H9 (cell line): ENCODE measurements around the gene IL15. TPM values are rescaled to one million over a fixed set of nuclear protein-coding genes. Genes with fewer than 3 reads are reported as not detected.
"Not testable (repeated sequence)": the region's sequence is repeated elsewhere in the genome, so short reads cannot be mapped to it uniquely, and the experiment has no call there.

Source experiments
- DNase-seq: peaks from one replicate; pipeline ENCODE4 v3.0.0-alpha.2; 2017
- H2AFZ ChIP-seq: one replicate; pipeline ENCODE4 v1.6.1; 2013; ENCODE audit warnings: mild to moderate bottlenecking, low read length, control low read depth, moderate library complexity
- H2AK5ac ChIP-seq: 2 replicates; pipeline ENCODE4 v1.6.1; 2013; ENCODE audit warnings: low read length, control low read depth, mixed read lengths; ENCODE audit not compliant: insufficient read length
- H2BK120ac ChIP-seq: one replicate; pipeline ENCODE4 v1.6.1; 2013; ENCODE audit warnings: low read depth, mild to moderate bottlenecking, low read length, control low read depth, inconsistent platforms; ENCODE audit not compliant: poor library complexity, severe bottlenecking
- H2BK12ac ChIP-seq: 2 replicates; pipeline ENCODE4 v1.6.1; 2013; ENCODE audit warnings: low read length, control low read depth, mixed read lengths, low read depth; ENCODE audit not compliant: insufficient read length
- H2BK15ac ChIP-seq: 2 replicates; pipeline ENCODE4 v1.6.1; 2013; ENCODE audit warnings: low read depth, low read length, control low read depth
- H2BK20ac ChIP-seq: one replicate; pipeline ENCODE4 v1.6.1; 2013; ENCODE audit warnings: low read depth, mild to moderate bottlenecking, low read length, control low read depth, inconsistent platforms; ENCODE audit not compliant: poor library complexity, severe bottlenecking
- H2BK5ac ChIP-seq: 2 replicates; pipeline ENCODE4 v1.6.1; 2013; ENCODE audit warnings: low read length, control low read depth, mixed read lengths; ENCODE audit not compliant: insufficient read length
- H3K14ac ChIP-seq: 2 replicates; pipeline ENCODE4 v1.6.1; 2013; ENCODE audit warnings: low read length, control low read depth; ENCODE audit not compliant: insufficient read depth
- H3K18ac ChIP-seq: 2 replicates; pipeline ENCODE4 v1.6.1; 2013; ENCODE audit warnings: low read depth, mild to moderate bottlenecking, mixed read lengths, low read length, control low read depth; ENCODE audit not compliant: insufficient read length
- H3K23ac ChIP-seq: 2 replicates; pipeline ENCODE4 v1.6.1; 2013; ENCODE audit warnings: low read length, control low read depth, mixed read lengths, low read depth; ENCODE audit not compliant: insufficient read length
- H3K23me2 ChIP-seq: 2 replicates; pipeline ENCODE4 v1.6.1; 2013; ENCODE audit warnings: low read depth, mild to moderate bottlenecking, mixed read lengths, low read length, control low read depth; ENCODE audit not compliant: insufficient read length, poor library complexity, severe bottlenecking
- H3K27ac ChIP-seq: 2 replicates; pipeline ENCODE4 v1.5.1; 2013; ENCODE audit warnings: low read length, control low read depth, mixed read lengths, low read depth; ENCODE audit not compliant: insufficient read length
- H3K27me3 ChIP-seq: 2 replicates; pipeline ENCODE4 v1.6.1; 2013; ENCODE audit warnings: low read length, control low read depth, inconsistent platforms; ENCODE audit not compliant: insufficient read depth
- H3K4ac ChIP-seq: 2 replicates; pipeline ENCODE4 v1.6.1; 2013; ENCODE audit warnings: low read depth, mild to moderate bottlenecking, control low read depth, inconsistent platforms, low read length, moderate library complexity
- H3K4me1 ChIP-seq: 2 replicates; pipeline ENCODE4 v1.6.1; 2013; ENCODE audit warnings: low read length, control low read depth, inconsistent platforms; ENCODE audit not compliant: insufficient read depth
- H3K4me2 ChIP-seq: 2 replicates; pipeline ENCODE4 v1.6.1; 2013; ENCODE audit warnings: low read length, control low read depth, mixed read lengths; ENCODE audit not compliant: insufficient read length, insufficient read depth
- H3K56ac ChIP-seq: 2 replicates; pipeline ENCODE4 v1.6.1; 2013; ENCODE audit warnings: low read depth, mild to moderate bottlenecking, mixed read lengths, low read length, control low read depth; ENCODE audit not compliant: insufficient read length
- H3K79me1 ChIP-seq: 2 replicates; pipeline ENCODE4 v1.6.1; 2013; ENCODE audit warnings: low read depth, mild to moderate bottlenecking, moderate library complexity, low read length, control low read depth, inconsistent platforms; ENCODE audit not compliant: insufficient read depth, poor library complexity, severe bottlenecking
- H3K79me2 ChIP-seq: 2 replicates; pipeline ENCODE4 v1.6.1; 2013; ENCODE audit warnings: low read length, control low read depth, inconsistent platforms; ENCODE audit not compliant: insufficient read depth
- H3K9ac ChIP-seq: 2 replicates; pipeline ENCODE4 v1.6.1; 2013; ENCODE audit warnings: low read length, control low read depth, mixed read lengths; ENCODE audit not compliant: insufficient read length; ENCODE audit errors: extremely low read depth
- H3K9me3 ChIP-seq: one replicate; pipeline ENCODE4 v1.6.1; 2013; ENCODE audit warnings: low read depth, low read length, inconsistent platforms; ENCODE audit not compliant: control insufficient read depth
- H3T11ph ChIP-seq: one replicate; pipeline ENCODE4 v1.6.1; 2013; ENCODE audit warnings: mild to moderate bottlenecking, low read length, control low read depth, inconsistent platforms
- H4K20me1 ChIP-seq: one replicate; pipeline ENCODE4 v1.6.1; 2013; ENCODE audit not compliant: control insufficient read depth, insufficient read length, insufficient read depth
- H4K5ac ChIP-seq: 2 replicates; pipeline ENCODE4 v1.6.1; 2013; ENCODE audit warnings: low read depth, mild to moderate bottlenecking, mixed read lengths, low read length, control low read depth; ENCODE audit not compliant: insufficient read length
- H4K8ac ChIP-seq: replicated peaks from 2 replicates; pipeline ENCODE4 v1.6.1; 2013; ENCODE audit warnings: low read length, control low read depth, mixed read lengths, low read depth; ENCODE audit not compliant: insufficient read length
- H4K91ac ChIP-seq: 2 replicates; pipeline ENCODE4 v1.6.1; 2013; ENCODE audit warnings: low read depth, mild to moderate bottlenecking, moderate library complexity, mixed read lengths, low read length, control low read depth; ENCODE audit not compliant: insufficient read length
- H3K27ac Mint-ChIP-seq, 3 experiments: 2 replicates in 2 of 3; 3 replicates in 1 of 3; pipeline ENCODE4 v1.8.0; 2020 to 2021; ENCODE audit warnings: mixed read lengths in 3 of 3, mild to moderate bottlenecking in 1 of 3, moderate library complexity in 1 of 3
- H3K27me3 Mint-ChIP-seq: 2 replicates; pipeline ENCODE4 v1.8.0; 2021; ENCODE audit warnings: low read depth, mild to moderate bottlenecking, moderate library complexity, mixed read lengths
- H3K36me3 Mint-ChIP-seq, 3 experiments: 2 replicates in 2 of 3; 3 replicates in 1 of 3; pipeline ENCODE4 v1.8.0; 2020 to 2021; ENCODE audit warnings: low read depth in 3 of 3, mixed read lengths in 3 of 3; ENCODE audit not compliant: insufficient read depth in 1 of 3
- H3K4me1 Mint-ChIP-seq, 2 experiments: 2 replicates each; pipeline ENCODE4 v1.8.0; 2020; ENCODE audit warnings: mixed read lengths in 2 of 2
- H3K4me3 Mint-ChIP-seq, 2 experiments: 2 replicates in 1 of 2; 3 replicates in 1 of 2; pipeline ENCODE4 v1.8.0; 2020 to 2021; ENCODE audit warnings: mild to moderate bottlenecking in 2 of 2, mixed read lengths in 2 of 2, moderate library complexity in 1 of 2
- H3K9me3 Mint-ChIP-seq, 2 experiments: 2 replicates in 1 of 2; 3 replicates in 1 of 2; pipeline ENCODE4 v1.8.0; 2020; ENCODE audit warnings: mild to moderate bottlenecking in 2 of 2, mixed read lengths in 2 of 2, moderate library complexity in 1 of 2
- WGBS: extraction: QIAGEN DNeasy Blood & Tissue Kit; methylation state at CpG from one replicate; pipeline ENCODE4 v1.1.7; 2013; ENCODE audit warnings: missing lambda C conversion rate, low lambda C conversion rate, mixed read lengths; ENCODE audit not compliant: insufficient read length; ENCODE audit errors: extremely low coverage; 5-methylcytosine and 5-hydroxymethylcytosine counted together
- total RNA-seq: library from RNA; stranded (reverse); gene quantifications from 2 replicates; pipeline ENCODE4 v1.2.1, GENCODE V29; 2021
- TF ChIP-seq, protein P1 (sequence below): fragments of 200-600 bp; sonication (generic); conservative IDR thresholded peaks from 3 replicates; pipeline ENCODE4 v1.8.0; 2021; ENCODE audit warnings: antibody characterized with exemption, mild to moderate bottlenecking

Gene IL15
- total RNA-seq, 1 experiment from 2014 or later = 0.61 TPM

DNA sequence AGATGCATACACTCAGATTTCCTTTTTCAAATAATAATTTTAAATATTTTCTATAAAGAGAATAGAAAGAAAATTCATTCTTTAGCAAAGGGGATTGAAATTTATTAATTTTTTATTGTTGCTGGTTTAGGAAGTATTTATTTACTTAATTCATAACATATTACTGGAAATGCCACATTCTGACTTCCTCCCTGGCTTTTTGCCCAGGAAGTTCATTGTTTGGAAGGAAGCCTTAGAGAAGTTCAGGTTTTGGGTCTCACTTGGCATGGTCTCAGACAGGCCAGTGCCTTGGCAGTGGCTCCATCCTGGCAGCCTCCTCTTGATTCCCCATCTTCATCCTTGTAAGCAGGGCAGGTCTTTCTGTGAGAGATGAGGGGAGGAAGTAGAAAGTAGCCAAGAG lies 50.5 kb downstream of the IL15 start:
- Histone ChIP-seq H3K4ac (no peak overlapping the region), H4K5ac (no peak overlapping the region), H4K91ac (no peak overlapping the region), H3K14ac (no peak overlapping the region), H2BK20ac (no peak overlapping the region), H3K9me3 (no peaks in the 10 kb centered on the region), H3T11ph (no peak overlapping the region), H3K79me2 (no peaks in the 10 kb centered on the region), H3K79me1 (no peaks in the 10 kb centered on the region), H3K4me2 (no peak overlapping the region), H3K23me2 (no peaks in the 10 kb centered on the region), H2AK5ac (no peak overlapping the region), H4K8ac (no peak overlapping the region), H3K27ac (no peak overlapping the region), H3K56ac (no peak overlapping the region), H3K18ac (no peak overlapping the region), H3K4me1 (no peaks in the 10 kb centered on the region), H2BK15ac (no peak overlapping the region), H3K27me3 (no peaks in the 10 kb centered on the region), H2BK120ac (no peak overlapping the region), H2AFZ (no peak overlapping the region), H2BK5ac (no peak overlapping the region), H3K23ac (no peak overlapping the region), H3K9ac (no peak overlapping the region), H4K20me1 (no peaks in the 10 kb centered on the region), H2BK12ac (no peak overlapping the region)
- H3K9me3 Mint-ChIP-seq = no peaks in the 10 kb centered on the region; a peak in 1 of 5 replicates
- no peaks in the 10 kb centered on the region for H3K4me1 Mint-ChIP-seq
- no peak for DNase-seq
- no peaks in the 10 kb centered on the region for H3K27me3 Mint-ChIP-seq
- H3K27ac Mint-ChIP-seq = no peak overlapping the region
- no peak overlapping the region for H3K4me3 Mint-ChIP-seq
- TF ChIP-seq, protein P1, sequence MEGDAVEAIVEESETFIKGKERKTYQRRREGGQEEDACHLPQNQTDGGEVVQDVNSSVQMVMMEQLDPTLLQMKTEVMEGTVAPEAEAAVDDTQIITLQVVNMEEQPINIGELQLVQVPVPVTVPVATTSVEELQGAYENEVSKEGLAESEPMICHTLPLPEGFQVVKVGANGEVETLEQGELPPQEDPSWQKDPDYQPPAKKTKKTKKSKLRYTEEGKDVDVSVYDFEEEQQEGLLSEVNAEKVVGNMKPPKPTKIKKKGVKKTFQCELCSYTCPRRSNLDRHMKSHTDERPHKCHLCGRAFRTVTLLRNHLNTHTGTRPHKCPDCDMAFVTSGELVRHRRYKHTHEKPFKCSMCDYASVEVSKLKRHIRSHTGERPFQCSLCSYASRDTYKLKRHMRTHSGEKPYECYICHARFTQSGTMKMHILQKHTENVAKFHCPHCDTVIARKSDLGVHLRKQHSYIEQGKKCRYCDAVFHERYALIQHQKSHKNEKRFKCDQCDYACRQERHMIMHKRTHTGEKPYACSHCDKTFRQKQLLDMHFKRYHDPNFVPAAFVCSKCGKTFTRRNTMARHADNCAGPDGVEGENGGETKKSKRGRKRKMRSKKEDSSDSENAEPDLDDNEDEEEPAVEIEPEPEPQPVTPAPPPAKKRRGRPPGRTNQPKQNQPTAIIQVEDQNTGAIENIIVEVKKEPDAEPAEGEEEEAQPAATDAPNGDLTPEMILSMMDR = no peak
- no peaks in the 10 kb centered on the region; a peak in 1 of 7 replicates for H3K36me3 Mint-ChIP-seq

DNA sequence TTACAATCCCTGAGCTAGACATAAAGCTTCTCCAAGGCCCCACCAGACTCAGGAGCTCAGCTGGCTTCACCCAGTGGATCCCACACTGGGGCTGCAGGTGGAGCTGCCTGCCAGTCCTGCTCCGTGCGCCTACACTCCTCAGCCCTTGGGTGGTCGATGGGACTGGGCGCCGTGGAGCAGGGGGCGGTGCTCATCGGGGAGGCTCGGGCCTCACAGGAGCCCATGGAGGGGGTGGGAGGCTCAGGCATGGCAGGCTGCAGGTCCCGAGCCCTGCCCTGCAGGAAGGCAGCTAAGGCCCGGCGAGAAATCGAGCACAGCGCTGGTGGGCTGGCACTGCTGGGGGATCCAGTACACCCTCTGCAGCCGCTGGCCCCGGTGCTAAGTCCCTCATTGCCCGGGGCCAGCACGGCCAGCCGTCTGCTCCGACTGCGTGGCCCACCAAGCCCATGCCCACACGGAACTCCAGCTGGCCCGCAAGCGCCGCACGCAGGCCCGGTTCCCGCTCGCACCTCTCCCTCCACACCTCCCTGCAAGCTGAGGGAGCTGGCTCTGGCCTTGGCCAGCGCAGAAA lies 53.4 kb downstream of the IL15 start:
- H2BK120ac ChIP-seq, H2AK5ac ChIP-seq: not testable (repeated sequence)

More for the DNA sequence above, 53.4 kb downstream of the IL15 start:
- not testable (repeated sequence) for H3K9ac ChIP-seq, H2BK15ac ChIP-seq, H2BK12ac ChIP-seq, H3K27ac Mint-ChIP-seq, DNase-seq, H3K4me1 ChIP-seq, H3K27me3 Mint-ChIP-seq, H4K5ac ChIP-seq, H2BK20ac ChIP-seq, H3K4me3 Mint-ChIP-seq, H3K27me3 ChIP-seq, H4K20me1 ChIP-seq, H3K14ac ChIP-seq, H3K23me2 ChIP-seq, H3K18ac ChIP-seq, H3K36me3 Mint-ChIP-seq, H3K4ac ChIP-seq, H3K79me2 ChIP-seq, H3K9me3 Mint-ChIP-seq, H3K56ac ChIP-seq, H3K27ac ChIP-seq, H3K9me3 ChIP-seq, H3K4me2 ChIP-seq, H3K79me1 ChIP-seq, H2AFZ ChIP-seq, H3K23ac ChIP-seq, H3T11ph ChIP-seq, H4K91ac ChIP-seq, H3K4me1 Mint-ChIP-seq, H2BK5ac ChIP-seq, H4K8ac ChIP-seq
- no CpG with 5 or more reads among the region's 29 CpGs for WGBS
